Measurements from ENCODE around the gene MMRN2. TPM values are rescaled to one million over a fixed set of nuclear protein-coding genes. Genes with fewer than 3 reads are reported as not detected.

The MMRN2 gene
- total RNA-seq, 1 donor from 2014 or later: 0.08 TPM

GRCh38 chr10:86965986-86966654, 8.7 kb upstream of the MMRN2 start:
- no peak for TF ChIP-seq CTCF (IDR thresholded peaks at IDR 0.05; ENCODE audit: insufficient read depth, low read length, poor library complexity, severe bottlenecking)
- DNase-seq (ENCODE audit: low read depth): no peak
- H3K36me3 ChIP-seq (ENCODE audit: control insufficient read depth, insufficient read depth, low read length): no peaks in the 10 kb centered on the region
- H3K4me3 ChIP-seq (ENCODE audit: low read depth, low read length): no peak overlapping the region
- H3K27me3 ChIP-seq (ENCODE audit: control insufficient read depth, insufficient read depth, low read length): peaks cover 9% of the 10 kb centered on the region

- H3K36me3 ChIP-seq (ENCODE audit: control insufficient read depth, insufficient read depth, low read length): no peaks in the 10 kb centered on the region
- H3K27me3 ChIP-seq (ENCODE audit: control insufficient read depth, insufficient read depth, low read length): peaks cover 9% of the 10 kb centered on the region
- H3K4me3 ChIP-seq (ENCODE audit: low read depth, low read length): no peak overlapping the region
- DNase-seq (ENCODE audit: low read depth): no peak
- TF ChIP-seq CTCF (IDR thresholded peaks at IDR 0.05; ENCODE audit: insufficient read depth, low read length, poor library complexity, severe bottlenecking): no peak
Observed at GRCh38 chr10:86964847-86965190, 7.4 kb upstream of the MMRN2 start.

DNA sequence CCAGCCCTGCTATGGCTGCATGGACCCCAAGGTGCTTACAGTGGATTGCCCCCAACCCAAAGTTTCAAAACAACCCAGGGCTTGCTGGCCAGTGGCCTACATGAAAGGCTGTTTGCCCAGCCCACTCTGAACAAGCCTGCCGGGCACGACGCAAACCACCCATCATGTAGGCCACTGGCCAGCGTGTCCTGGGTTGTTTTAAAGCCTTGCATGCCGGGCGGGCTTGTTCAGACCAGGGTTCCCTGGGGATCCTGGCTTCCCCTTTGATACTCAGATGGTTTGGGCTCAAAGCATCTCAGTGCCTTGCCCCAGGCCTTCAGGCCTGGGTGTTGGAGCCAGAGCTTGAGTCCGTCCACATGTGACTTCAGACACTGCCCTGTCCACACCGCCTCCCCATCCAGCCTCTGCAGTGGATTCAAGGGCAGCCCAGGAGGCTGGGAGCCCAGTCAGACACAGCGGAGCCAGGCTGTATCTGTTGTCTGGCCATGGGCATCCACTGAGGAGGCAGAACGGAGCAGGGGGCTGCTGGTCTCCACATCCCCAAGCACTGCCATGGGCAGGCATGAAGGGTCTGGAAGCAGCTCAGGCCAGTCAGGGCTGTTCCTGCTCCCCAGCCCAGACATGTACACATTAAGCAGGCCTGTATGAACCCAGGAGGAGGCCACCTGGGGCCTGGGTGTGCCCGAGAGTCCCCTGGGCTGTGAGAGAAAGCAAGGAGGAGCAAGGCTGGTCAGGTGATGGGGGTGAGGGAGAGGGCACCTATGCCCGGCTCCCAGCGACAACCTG, 6.8 kb upstream of the MMRN2 start:
- no peak overlapping the region for H3K4me3 ChIP-seq (ENCODE audit: low read depth, low read length)
- DNase-seq (ENCODE audit: low read depth): no peak
- no peaks in the 10 kb centered on the region for H3K36me3 ChIP-seq (ENCODE audit: control insufficient read depth, insufficient read depth, low read length)
- TF ChIP-seq CTCF (IDR thresholded peaks at IDR 0.05; ENCODE audit: insufficient read depth, low read length, poor library complexity, severe bottlenecking): no peak
- peaks cover 9% of the 10 kb centered on the region for H3K27me3 ChIP-seq (ENCODE audit: control insufficient read depth, insufficient read depth, low read length)

DNA sequence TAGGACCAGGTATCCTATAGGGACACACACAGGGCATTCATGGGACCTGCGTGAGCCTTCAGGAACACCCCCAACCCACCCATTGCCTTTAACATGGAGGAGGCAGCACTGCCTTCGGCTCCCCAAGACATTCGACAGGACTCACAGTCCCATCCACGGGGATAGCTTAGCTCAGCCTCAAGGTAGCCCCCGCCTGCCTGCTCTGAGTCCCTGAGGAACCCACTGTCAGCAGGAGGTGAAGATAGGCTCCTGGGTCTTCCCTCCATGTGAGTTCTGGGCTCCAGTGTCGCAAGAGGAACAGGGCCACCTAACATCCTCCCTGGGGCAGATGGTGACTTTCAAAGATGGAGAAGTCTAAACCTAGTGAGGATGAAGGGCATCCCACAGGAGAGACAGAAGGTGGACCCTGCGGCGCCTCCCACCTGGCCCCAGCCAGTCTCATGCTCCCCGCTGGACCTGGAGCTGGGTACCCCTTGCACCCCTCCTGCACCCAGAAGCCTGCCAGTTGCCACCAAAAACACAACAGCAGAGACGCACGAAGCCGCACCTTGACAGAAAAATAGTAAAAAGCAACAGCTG, 6.0 kb upstream of the MMRN2 start:
- no peak overlapping the region for H3K4me3 ChIP-seq (ENCODE audit: low read depth, low read length)
- H3K36me3 ChIP-seq (ENCODE audit: control insufficient read depth, insufficient read depth, low read length): no peaks in the 10 kb centered on the region
- no peak for TF ChIP-seq CTCF (IDR thresholded peaks at IDR 0.05; ENCODE audit: insufficient read depth, low read length, poor library complexity, severe bottlenecking)
- DNase-seq (ENCODE audit: low read depth): no peak
- peaks cover 6% of the 10 kb centered on the region for H3K27me3 ChIP-seq (ENCODE audit: control insufficient read depth, insufficient read depth, low read length)

DNA sequence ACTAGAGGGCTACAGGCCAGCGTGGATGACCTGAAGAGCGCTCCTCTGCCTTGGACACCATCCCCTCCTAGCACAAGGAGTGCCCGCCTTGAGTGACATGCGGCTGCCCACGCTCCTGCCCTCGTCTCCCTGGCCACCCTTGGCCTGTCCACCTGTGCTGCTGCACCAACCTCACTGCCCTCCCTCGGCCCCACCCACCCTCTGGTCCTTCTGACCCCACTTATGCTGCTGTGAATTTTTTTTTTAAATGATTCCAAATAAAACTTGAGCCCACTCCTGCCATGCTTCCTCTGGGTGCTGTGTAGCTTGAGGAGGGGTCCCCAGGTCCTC, 5.5 kb upstream of the MMRN2 start:
- Histone ChIP-seq H3K36me3 (ENCODE audit: control insufficient read depth, insufficient read depth, low read length) (no peaks in the 10 kb centered on the region), H3K4me3 (ENCODE audit: low read depth, low read length) (no peak overlapping the region), H3K27me3 (ENCODE audit: control insufficient read depth, insufficient read depth, low read length) (peaks cover under 1% of the 10 kb centered on the region)
- no peak for DNase-seq (ENCODE audit: low read depth)
- TF ChIP-seq CTCF (IDR thresholded peaks at IDR 0.05; ENCODE audit: insufficient read depth, low read length, poor library complexity, severe bottlenecking): no peak
